Measurements from ENCODE around the gene JAZF1. TPM values are rescaled to one million over a fixed set of nuclear protein-coding genes. Genes with fewer than 3 reads are reported as not detected.
"Not testable (repeated sequence)": the region's sequence is repeated elsewhere in the genome, so short reads cannot be mapped to it uniquely, and the experiment has no call there.

The JAZF1 gene
- total RNA-seq, 1 experiment from 2014 or later = 3.4 TPM

DNA sequence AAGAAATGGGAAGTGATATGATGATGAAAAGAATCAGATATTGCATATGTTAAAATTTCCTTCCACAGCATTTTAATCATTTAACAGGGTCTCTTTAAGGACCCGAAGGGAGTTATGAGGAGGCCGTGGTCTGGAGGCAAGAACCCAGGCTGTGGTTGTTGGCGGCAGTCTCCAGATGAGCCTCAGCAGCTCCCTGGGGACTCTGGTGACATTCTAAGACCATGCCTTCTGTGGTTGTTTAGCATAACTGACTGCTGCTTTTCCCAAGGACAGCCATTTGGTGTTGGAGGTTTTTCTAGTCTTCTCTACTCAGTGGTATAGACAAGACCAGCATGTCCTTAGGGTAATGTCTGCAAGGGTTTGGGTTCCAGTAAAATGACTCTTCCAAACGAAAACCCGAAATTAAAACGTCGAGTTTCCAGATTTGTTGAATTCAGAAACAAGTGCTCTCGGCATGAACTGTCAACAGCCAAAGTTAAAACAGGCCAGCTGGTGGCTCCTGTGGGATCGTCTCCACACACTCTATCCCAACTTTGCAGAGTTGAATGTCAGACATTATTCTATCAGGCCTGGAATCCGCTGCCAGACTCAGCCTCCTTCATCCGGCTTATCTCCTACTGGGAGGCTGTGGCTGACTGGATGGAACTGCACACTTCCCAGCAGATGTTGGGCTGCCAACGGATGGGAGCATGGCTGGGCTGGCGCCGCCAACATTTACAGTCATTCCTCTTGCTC lies 257.5 kb downstream of the JAZF1 start:
- Histone ChIP-seq H2AFZ (ENCODE audit: low read depth, low read length, poor library complexity, severe bottlenecking) (no peak overlapping the region), H3K36me3 (ENCODE audit: control insufficient read depth in 1 of 2, insufficient read depth in 2 of 2, low read length in 2 of 2) (no peaks in the 10 kb centered on the region), H4K20me1 (ENCODE audit: insufficient read depth) (no peaks in the 10 kb centered on the region), H3K79me2 (ENCODE audit: insufficient read depth, low read length) (no peaks in the 10 kb centered on the region), H3K27ac (ENCODE audit: low read depth, low read length) (no peak overlapping the region), H3K27me3 (ENCODE audit: insufficient read depth, low read length) (no peaks in the 10 kb centered on the region), H3K4me2 (ENCODE audit: low read length) (no peak overlapping the region), H3K9me2 (ENCODE audit: insufficient read depth) (no peaks in the 10 kb centered on the region), H3K4me1 (ENCODE audit: control insufficient read depth in 1 of 2, insufficient read depth in 2 of 2, low read length in 2 of 2) (peaks cover 4 to 16% of the 10 kb centered on the region in 2 experiments; a peak in 2 of 4 replicates), H3K4me3 (replicated peaks in 1 of 2; ENCODE audit: low read depth in 1 of 2, low read length in 2 of 2) (no peak overlapping the region), H3K9me3 (ENCODE audit: control insufficient read depth in 1 of 2, insufficient read depth in 1 of 2, low read depth in 1 of 2, low read length in 2 of 2) (no peaks in the 10 kb centered on the region), H3K9ac (ENCODE audit: low read length) (no peak overlapping the region)
- ATAC-seq (no peak), DNase-seq (ENCODE audit: low read depth, low spot score) (no peak)
- intact Hi-C loops (cut with micrococcal nuclease) = loop anchor here (5.0 to 10.0 kb wide), 3 partner anchors 141 to 1248 kb away; no protein-coding TSS in a partner anchor
- TF ChIP-seq SRF (IDR thresholded peaks at IDR 0.05; ENCODE audit: low read depth) (no peak), CBX3 (IDR thresholded peaks at IDR 0.05; ENCODE audit: low read depth) (no peak), EZH2 (IDR thresholded peaks at IDR 0.05) (no peak), EZH2phosphoT487 (IDR thresholded peaks at IDR 0.05; ENCODE audit: borderline replicate concordance) (no peak)
- TF ChIP-seq, protein P1, sequence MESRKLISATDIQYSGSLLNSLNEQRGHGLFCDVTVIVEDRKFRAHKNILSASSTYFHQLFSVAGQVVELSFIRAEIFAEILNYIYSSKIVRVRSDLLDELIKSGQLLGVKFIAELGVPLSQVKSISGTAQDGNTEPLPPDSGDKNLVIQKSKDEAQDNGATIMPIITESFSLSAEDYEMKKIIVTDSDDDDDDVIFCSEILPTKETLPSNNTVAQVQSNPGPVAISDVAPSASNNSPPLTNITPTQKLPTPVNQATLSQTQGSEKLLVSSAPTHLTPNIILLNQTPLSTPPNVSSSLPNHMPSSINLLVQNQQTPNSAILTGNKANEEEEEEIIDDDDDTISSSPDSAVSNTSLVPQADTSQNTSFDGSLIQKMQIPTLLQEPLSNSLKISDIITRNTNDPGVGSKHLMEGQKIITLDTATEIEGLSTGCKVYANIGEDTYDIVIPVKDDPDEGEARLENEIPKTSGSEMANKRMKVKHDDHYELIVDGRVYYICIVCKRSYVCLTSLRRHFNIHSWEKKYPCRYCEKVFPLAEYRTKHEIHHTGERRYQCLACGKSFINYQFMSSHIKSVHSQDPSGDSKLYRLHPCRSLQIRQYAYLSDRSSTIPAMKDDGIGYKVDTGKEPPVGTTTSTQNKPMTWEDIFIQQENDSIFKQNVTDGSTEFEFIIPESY (IDR thresholded peaks at IDR 0.05; ENCODE audit: extremely low read depth, insufficient replicate concordance, low read length) = no peak
- TF ChIP-seq, protein P2, sequence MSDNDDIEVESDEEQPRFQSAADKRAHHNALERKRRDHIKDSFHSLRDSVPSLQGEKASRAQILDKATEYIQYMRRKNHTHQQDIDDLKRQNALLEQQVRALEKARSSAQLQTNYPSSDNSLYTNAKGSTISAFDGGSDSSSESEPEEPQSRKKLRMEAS (IDR thresholded peaks at IDR 0.05) = no peak
- TF ChIP-seq, protein P3, sequence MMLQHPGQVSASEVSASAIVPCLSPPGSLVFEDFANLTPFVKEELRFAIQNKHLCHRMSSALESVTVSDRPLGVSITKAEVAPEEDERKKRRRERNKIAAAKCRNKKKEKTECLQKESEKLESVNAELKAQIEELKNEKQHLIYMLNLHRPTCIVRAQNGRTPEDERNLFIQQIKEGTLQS (IDR thresholded peaks at IDR 0.05) = no peak
- TF ChIP-seq, protein P4, sequence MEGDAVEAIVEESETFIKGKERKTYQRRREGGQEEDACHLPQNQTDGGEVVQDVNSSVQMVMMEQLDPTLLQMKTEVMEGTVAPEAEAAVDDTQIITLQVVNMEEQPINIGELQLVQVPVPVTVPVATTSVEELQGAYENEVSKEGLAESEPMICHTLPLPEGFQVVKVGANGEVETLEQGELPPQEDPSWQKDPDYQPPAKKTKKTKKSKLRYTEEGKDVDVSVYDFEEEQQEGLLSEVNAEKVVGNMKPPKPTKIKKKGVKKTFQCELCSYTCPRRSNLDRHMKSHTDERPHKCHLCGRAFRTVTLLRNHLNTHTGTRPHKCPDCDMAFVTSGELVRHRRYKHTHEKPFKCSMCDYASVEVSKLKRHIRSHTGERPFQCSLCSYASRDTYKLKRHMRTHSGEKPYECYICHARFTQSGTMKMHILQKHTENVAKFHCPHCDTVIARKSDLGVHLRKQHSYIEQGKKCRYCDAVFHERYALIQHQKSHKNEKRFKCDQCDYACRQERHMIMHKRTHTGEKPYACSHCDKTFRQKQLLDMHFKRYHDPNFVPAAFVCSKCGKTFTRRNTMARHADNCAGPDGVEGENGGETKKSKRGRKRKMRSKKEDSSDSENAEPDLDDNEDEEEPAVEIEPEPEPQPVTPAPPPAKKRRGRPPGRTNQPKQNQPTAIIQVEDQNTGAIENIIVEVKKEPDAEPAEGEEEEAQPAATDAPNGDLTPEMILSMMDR (IDR thresholded peaks at IDR 0.05 in 2 of 3, conservative IDR thresholded peaks at IDR 0.05 in 1 of 3; ENCODE audit: borderline replicate concordance in 1 of 3, insufficient read depth in 1 of 3, low read depth in 2 of 3, low read length in 2 of 3) = no peak
- CTCF ChIA-PET = interaction anchor here (0.9 to 1.5 kb wide), 2 partner anchors 727 kb away, joined by 3 to 5 read pairs; no protein-coding TSS in a partner anchor
- POLR2A ChIA-PET = no interaction called here
- no TSS peak for BruUV-seq (replicated peaks)
- RAD21 ChIA-PET (ENCODE audit: low non-redundant PET in 1 of 2, low total read pairs in 2 of 2, uncharacterized antibody in 2 of 2, unreplicated experiment in 2 of 2) = no interaction called here

DNA sequence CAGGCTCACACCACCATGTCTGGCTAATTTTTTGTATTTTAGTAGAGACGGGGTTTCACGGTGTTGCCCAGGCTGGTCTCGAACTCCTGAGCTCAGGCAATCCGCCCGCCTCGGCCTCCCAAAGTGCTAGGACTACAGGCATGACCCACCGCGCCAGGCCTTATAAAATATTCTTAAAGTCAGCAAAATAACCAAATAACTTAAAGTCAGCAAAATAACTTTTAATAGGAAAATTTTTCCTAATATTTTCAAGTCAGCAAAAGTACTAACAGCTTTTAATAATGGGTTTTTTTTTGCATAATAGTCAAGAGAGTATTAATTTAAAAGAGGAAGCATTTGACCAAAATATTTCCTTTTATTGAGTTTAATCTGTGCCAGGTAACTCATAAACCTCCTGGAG lies 258.2 kb downstream of the JAZF1 start:
- RAD21 ChIA-PET (ENCODE audit: low non-redundant PET in 1 of 2, low total read pairs in 2 of 2, uncharacterized antibody in 2 of 2, unreplicated experiment in 2 of 2) = not testable (repeated sequence)

More for the DNA sequence above, 258.2 kb downstream of the JAZF1 start:
- H3K9ac ChIP-seq (ENCODE audit: low read length); H3K4me2 ChIP-seq (ENCODE audit: low read length); H3K36me3 ChIP-seq (ENCODE audit: control insufficient read depth in 1 of 2, insufficient read depth in 2 of 2, low read length in 2 of 2); H3K79me2 ChIP-seq (ENCODE audit: insufficient read depth, low read length); H3K9me3 ChIP-seq (ENCODE audit: control insufficient read depth in 1 of 2, insufficient read depth in 1 of 2, low read depth in 1 of 2, low read length in 2 of 2); POLR2A ChIA-PET; H3K4me3 ChIP-seq (replicated peaks in 1 of 2; ENCODE audit: low read depth in 1 of 2, low read length in 2 of 2); ATAC-seq; DNase-seq (ENCODE audit: low read depth, low spot score); H3K27ac ChIP-seq (ENCODE audit: low read depth, low read length); H4K20me1 ChIP-seq (ENCODE audit: insufficient read depth); BruUV-seq (replicated peaks); H3K27me3 ChIP-seq (ENCODE audit: insufficient read depth, low read length); H2AFZ ChIP-seq (ENCODE audit: low read depth, low read length, poor library complexity, severe bottlenecking); H3K9me2 ChIP-seq (ENCODE audit: insufficient read depth): not testable (repeated sequence)
- intact Hi-C loops (cut with micrococcal nuclease) = loop anchor here (5.0 to 10.0 kb wide), 3 partner anchors 140 to 1248 kb away; no protein-coding TSS in a partner anchor
- H3K4me1 ChIP-seq (ENCODE audit: control insufficient read depth in 1 of 2, insufficient read depth in 2 of 2, low read length in 2 of 2) = peaks cover 4 to 23% of the 10 kb centered on the region in 2 experiments; a peak in 2 of 4 replicates
- CTCF ChIA-PET = interaction anchor here (0.9 kb wide), 1 partner anchor 727 kb away, joined by 3 read pairs; no protein-coding TSS in a partner anchor
